Stimulated activated CD8-positive, alpha-beta memory T cell treated with anti-CD3 and anti-CD28 coated beads, Interleukin-7, amount 100 ng/mL, for 48 hours (primary cell): Measurements from ENCODE around the gene ERCC1.

Source experiments
- DNase-seq, 2 donors: peaks; one replicate each; pipeline ENCODE4 v3.0.0-alpha.2; 2020; ENCODE audit warnings: low read depth in 1 of 2; ENCODE audit errors: extremely low read depth in 1 of 2

The ERCC1 gene

DNA sequence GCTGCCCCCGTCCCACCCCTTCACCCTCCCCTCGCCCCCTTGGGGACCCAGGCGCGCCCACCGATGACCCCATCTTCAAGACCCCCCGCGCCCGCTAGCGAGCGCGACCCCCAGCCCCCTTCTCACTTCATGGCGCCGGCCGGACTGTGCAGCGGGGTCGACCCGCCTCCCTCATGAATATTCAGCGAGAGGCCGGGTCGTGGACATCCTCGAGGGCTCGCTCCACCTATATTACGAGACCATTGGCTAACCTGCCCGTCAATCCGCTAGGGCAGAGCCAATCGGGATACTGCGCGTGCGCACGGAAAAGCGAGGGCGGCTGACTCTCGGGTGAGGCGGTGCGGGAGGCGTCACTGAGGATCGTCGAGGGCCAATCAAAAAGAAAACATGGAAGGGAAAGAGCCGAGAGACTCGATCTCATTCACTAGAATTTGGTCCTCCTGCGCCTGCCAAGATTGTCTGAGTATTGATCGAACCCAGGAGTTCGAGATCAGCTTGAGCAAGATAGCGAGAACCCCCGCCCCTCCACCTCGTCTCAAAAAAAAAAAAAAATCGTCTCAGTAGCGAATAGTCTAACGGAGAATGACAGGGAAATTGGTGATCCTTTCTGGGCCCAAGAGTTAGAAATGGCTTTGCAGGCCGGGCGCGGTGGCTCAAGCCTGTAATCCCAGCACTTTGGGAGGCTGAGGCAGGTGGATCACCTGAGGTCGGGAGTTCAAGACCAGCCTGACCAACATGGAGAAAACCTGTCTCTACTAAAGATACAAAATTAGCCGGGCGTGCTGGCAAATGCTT lies 53.1 kb downstream of the ERCC1 start, which contains the start of gene ERCC2:
ERCC2 (minus strand) TSS at position 164 of the 795 bp plus-strand sequence; CDS start at position 131, 33 bp downstream.
- peak; percentile 99 for DNase-seq

DNA sequence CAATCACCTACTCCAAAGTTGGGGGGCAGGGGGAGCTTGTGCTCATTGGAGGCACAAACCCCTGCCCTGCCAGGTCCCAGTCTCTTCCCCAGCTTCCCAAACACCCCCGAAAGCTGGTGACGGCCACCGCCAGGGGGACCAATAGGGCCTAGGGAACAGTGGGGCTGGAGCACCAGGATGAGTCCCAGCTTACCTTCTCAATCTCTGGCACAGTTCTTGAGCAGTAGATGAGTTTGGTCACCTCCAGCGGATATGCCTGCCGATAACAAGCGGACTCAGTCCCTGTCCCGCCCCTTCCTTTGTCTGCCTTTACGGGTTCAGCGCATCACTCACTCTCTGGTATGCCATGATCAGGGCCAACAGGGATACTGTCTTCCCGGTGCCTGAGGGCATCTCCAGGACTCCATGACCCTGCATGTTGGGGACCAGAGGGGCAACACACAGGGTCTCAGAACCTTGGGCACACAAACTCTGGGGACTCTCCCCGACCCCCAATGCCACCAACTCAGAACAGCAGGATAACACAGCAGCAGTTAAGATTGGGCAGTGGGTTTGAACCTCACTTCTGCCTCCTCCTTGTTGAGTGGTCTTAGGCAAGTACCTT lies 54.9 kb downstream of the ERCC1 start:
- DNase-seq = no peak

DNA sequence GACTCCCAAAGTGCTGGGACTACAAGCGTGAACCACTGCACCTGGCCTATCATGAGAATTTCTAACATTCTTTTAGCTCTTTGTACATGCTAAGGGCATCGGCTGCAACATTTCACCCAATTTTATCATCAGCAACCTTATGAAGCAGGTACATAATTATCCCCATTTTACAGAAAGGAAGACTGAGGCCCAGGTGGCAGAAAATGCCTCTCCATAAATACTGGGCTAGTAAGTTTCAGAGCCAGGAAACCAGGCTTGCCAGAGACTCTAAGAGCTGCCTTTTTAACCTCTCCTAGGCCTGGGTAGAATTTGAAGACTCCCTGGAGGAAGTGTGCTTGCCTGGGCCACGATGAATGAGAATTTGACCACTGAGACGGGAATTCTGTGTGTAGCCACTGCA lies 55.6 kb downstream of the ERCC1 start:
- DNase-seq = no peak

DNA sequence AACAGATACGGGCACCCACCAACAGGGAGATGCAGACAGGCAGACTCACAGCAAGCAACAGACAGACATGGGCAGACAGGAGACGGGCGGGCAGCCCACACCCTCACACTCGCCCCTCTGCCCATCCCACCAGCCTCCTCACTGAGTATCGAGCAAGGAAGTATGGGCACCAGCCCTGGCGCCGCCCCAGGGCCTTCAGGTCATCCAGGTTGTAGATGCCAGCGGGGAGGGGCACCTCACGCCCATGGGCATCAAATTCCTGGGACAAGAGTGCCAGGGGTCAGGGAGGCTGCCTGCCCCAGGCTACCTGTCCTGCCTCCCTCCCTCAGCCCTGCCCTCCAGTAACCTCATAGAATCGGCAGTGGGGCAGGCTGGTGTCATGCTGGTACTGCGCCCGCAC lies 59.0 kb downstream of the ERCC1 start:
- no peak for DNase-seq

DNA sequence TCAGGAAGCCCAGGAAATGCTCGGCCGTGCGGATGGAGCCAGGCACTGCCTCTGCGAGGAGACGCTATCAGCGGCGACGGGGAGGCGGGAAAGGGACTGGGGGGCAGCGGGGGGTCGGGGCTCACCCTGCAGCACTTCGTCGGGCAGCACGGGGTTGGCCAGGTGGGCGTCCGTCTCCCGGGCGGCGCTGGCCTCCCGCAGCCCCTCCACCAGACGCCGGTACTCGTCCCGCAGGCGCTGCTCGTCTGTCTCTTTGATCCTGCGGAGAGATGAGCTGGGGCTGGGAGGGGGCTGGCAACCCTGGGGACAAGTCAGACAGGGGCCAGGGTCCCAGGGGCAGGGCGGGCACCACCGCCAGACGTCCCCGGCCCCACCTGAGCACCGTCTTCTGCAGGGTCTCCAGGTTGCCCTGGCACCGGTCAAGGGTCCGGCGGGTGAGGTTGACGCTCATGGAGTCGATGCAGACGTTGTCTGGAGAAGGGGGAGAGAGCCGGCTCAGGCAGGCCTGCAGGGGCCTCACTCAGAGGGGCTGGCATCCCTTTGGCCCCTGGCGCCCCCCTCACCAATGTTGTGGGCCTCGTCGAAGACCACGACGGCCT lies 59.8 kb downstream of the ERCC1 start:
- no peak for DNase-seq

DNA sequence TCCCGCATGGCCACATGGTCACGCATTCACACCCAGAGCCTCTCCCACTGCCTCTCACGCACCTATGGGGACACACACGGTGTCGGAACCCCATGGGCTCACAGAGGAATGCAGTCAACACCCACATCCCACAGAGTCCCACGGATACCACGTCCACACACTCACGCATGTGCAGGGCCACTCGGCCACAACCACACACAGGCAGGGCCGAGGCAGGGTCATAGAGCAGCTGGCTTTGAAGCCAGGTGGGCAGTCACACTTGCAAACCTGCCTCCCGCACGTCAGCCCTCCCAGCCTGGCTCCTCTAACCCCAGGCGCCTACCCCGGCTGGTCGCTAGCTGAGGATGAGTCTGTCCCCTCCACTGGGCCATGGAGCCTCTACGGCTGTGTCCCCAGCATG lies 61.4 kb downstream of the ERCC1 start:
- no peak for DNase-seq

DNA sequence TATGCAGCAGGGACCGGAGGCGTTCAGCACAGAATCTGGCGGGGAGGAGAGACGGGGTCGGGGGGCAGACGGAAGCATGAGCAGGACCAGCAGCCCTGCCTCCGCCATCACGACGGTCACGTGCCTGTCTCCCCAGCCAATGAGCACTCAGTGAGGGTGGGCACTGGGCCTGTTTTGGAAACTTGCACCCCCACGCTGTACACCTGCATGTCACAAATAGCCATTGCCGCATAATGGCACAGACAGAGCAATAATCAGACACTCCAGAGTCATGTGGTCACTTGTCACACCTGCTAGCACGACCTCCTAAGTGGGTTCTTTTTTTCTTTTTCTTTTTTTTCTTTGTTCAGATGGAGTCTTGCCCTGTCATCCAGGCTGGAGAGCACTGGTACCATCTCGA lies 62.1 kb downstream of the ERCC1 start:
- no peak for DNase-seq

DNA sequence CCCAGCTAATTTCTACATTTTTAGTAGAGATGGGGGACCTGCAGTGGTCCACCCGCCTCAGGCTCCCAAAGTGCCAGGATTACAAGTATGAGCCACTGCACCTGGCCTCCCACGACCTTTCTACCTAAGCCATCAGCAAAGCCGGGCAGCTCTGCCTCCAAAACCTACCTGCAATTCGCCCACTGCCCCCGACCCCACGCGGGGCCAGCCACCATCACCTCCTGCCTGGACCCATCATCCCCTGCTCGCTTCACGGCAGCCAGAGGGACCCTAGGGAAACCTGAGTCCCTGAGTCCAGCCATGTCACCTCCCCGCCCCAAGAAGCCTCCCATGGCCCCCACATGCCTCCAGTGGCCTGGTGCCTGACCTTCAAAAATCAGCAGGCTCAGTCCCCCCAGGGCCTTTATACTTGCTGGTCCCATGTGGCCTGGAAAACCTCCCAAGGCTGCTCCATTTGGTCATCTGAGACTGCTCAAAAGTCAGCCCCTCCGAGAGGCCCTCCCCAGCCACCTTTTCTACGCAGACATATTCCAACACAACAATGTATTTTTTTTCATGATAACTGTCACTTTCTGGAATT lies 65.4 kb downstream of the ERCC1 start:
- no peak for DNase-seq

DNA sequence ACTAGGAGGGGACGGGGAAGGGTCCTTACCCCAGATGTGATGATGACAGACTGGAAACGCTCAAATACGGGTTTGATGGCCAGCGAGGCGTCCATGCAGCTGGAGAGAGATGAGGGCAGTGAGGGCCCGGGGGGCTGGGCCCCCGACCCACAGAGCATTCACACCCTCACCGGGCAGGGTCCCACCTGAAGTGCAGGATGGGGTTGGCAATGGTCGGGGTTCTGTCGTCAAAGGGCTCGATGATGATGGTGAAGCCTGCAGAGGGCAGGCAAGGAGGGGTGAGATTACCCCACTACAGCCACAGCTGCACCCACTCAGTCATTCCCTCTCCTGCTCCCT lies 66.3 kb downstream of the ERCC1 start:
- DNase-seq = no peak
